ENCODE results near the gene GFPT1. TPM values are rescaled to one million over a fixed set of nuclear protein-coding genes. Genes with fewer than 3 reads are reported as not detected.
"Not testable (repeated sequence)": the region's sequence is repeated elsewhere in the genome, so short reads cannot be mapped to it uniquely, and the experiment has no call there.

Gene GFPT1
- total and polyA plus RNA-seq, 2 donors from 2014 or later: 9.5 to 43.1 TPM

DNA sequence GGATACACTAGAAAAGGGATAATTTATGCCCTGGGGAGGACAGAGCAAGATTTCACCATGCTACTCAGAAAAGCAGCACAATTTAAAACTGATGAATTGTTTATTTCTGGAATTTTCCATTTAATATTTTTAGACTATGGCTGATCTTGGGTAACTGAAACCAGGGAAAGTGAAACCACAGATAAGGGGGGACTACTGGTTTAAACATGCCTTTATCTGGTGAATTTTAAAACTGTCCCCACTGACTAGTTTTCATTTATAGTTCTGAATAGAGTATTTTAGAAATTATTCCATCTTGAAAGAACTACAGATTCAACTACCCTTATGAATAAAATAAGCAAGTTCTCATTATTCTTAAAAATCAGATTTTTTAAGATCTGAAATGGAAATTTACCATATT is 35.2 kb upstream of the GFPT1 start:
- Histone ChIP-seq H3K36me3 (ENCODE audit: control insufficient read depth in 2 of 3, insufficient read depth in 3 of 3, low read length in 3 of 3) (peaks cover 3 to 8% (median 3%) of the 10 kb centered on the region in 3 donors), H3K27me3 (ENCODE audit: control insufficient read depth, insufficient read depth, low read length) (no peaks in the 10 kb centered on the region), H3K27ac (ENCODE audit: low read depth in 2 of 2, low read length in 2 of 2) (no peak overlapping the region), H3K4me1 (ENCODE audit: control insufficient read depth in 2 of 3, insufficient read depth in 2 of 3, low read depth in 1 of 3, low read length in 3 of 3) (no peaks in the 10 kb centered on the region), H3K9ac (ENCODE audit: low read length in 3 of 3) (no peak overlapping the region), H3K9me3 (ENCODE audit: control insufficient read depth in 2 of 3, insufficient read depth in 1 of 3, low read length in 3 of 3) (no peaks in the 10 kb centered on the region), H3K4me3 (ENCODE audit: low read length in 3 of 3) (no peak overlapping the region)
- no peak for DNase-seq
- intact Hi-C loops (cut with DNase I): no loop called here
- TF ChIP-seq CTCF (IDR thresholded peaks at IDR 0.05; ENCODE audit: borderline replicate concordance, extremely low read depth, insufficient read depth): no peak
- FAIRE-seq: peak; percentile 53

DNA sequence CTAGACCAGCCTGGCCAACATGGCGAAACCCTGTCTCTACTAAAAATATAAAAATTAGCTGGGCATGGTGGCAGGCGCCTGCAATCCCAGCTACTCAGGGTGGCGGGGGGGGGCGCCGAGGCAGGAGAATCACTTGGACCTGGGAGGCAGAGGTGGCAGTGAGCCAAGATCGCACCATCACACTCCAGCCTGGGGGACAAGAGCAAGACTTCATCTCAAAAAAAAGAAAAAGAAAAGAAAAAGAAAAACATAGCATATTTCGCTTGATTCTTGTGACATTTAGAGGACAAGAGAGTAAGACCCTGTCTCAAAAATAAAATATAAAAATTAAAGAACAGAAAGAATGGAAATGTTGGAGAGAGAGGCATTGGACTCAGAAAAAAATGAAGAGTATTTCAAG is 32.1 kb upstream of the GFPT1 start:
- intact Hi-C loops (cut with DNase I); H3K36me3 ChIP-seq (ENCODE audit: control insufficient read depth in 2 of 3, insufficient read depth in 3 of 3, low read length in 3 of 3); DNase-seq: not testable (repeated sequence)

GRCh38 chr2:69416147-69416546 is 29.1 kb upstream of the GFPT1 start:
- DNase-seq: no peak
- Histone ChIP-seq H3K27ac (ENCODE audit: low read depth in 2 of 2, low read length in 2 of 2) (no peak overlapping the region), H3K4me3 (ENCODE audit: low read length in 3 of 3) (no peak overlapping the region), H3K4me1 (ENCODE audit: control insufficient read depth in 2 of 3, insufficient read depth in 2 of 3, low read depth in 1 of 3, low read length in 3 of 3) (no peaks in the 10 kb centered on the region), H3K9me3 (ENCODE audit: control insufficient read depth in 2 of 3, insufficient read depth in 1 of 3, low read length in 3 of 3) (no peaks in the 10 kb centered on the region), H3K9ac (ENCODE audit: low read length in 3 of 3) (no peak overlapping the region), H3K27me3 (ENCODE audit: control insufficient read depth, insufficient read depth, low read length) (no peaks in the 10 kb centered on the region), H3K36me3 (ENCODE audit: control insufficient read depth in 2 of 3, insufficient read depth in 3 of 3, low read length in 3 of 3) (peaks cover 0 to 4% (median 3%) of the 10 kb centered on the region in 3 donors)
- peak; percentile 93 for FAIRE-seq
- no peak for TF ChIP-seq CTCF (IDR thresholded peaks at IDR 0.05; ENCODE audit: borderline replicate concordance, extremely low read depth, insufficient read depth)
- intact Hi-C loops (cut with DNase I): no loop called here

More for the DNA sequence above, 32.1 kb upstream of the GFPT1 start:
- FAIRE-seq; H3K4me3 ChIP-seq (ENCODE audit: low read length in 3 of 3); H3K27me3 ChIP-seq (ENCODE audit: control insufficient read depth, insufficient read depth, low read length); H3K9me3 ChIP-seq (ENCODE audit: control insufficient read depth in 2 of 3, insufficient read depth in 1 of 3, low read length in 3 of 3); H3K27ac ChIP-seq (ENCODE audit: low read depth in 2 of 2, low read length in 2 of 2); H3K9ac ChIP-seq (ENCODE audit: low read length in 3 of 3); H3K4me1 ChIP-seq (ENCODE audit: control insufficient read depth in 2 of 3, insufficient read depth in 2 of 3, low read depth in 1 of 3, low read length in 3 of 3): not testable (repeated sequence)

GRCh38 chr2:69411120-69411519 is 24.1 kb upstream of the GFPT1 start:
- intact Hi-C loops (cut with DNase I): no loop called here
- TF ChIP-seq CTCF (IDR thresholded peaks at IDR 0.05; ENCODE audit: borderline replicate concordance, extremely low read depth, insufficient read depth): no peak
- FAIRE-seq (no peak), DNase-seq (no peak)
- Histone ChIP-seq H3K9me3 (ENCODE audit: control insufficient read depth in 2 of 3, insufficient read depth in 1 of 3, low read length in 3 of 3) (no peaks in the 10 kb centered on the region), H3K27ac (ENCODE audit: low read depth in 2 of 2, low read length in 2 of 2) (no peak overlapping the region), H3K4me3 (ENCODE audit: low read length in 3 of 3) (no peak overlapping the region), H3K27me3 (ENCODE audit: control insufficient read depth, insufficient read depth, low read length) (no peaks in the 10 kb centered on the region), H3K9ac (ENCODE audit: low read length in 3 of 3) (no peak overlapping the region), H3K4me1 (ENCODE audit: control insufficient read depth in 2 of 3, insufficient read depth in 2 of 3, low read depth in 1 of 3, low read length in 3 of 3) (no peaks in the 10 kb centered on the region), H3K36me3 (ENCODE audit: control insufficient read depth in 2 of 3, insufficient read depth in 3 of 3, low read length in 3 of 3) (peaks cover 0 to 15% (median 3%) of the 10 kb centered on the region in 3 donors)
